NOMO-1 treated with dmso at 0.1 percent for 144 hours (cell line): ENCODE data around the gene ARL6.

ENCODE experiments used
- DNase-seq: peaks from one replicate; lab custom pipeline; 2025; ENCODE audit not compliant: unreplicated experiment; lab: John Stamatoyannopoulos, UW

The ARL6 gene

GRCh38 chr3:97764407-97765238 lies at the start of gene ARL6:
TSS of gene ARL6 (plus strand) at chr3:97764758. CDS start at chr3:97768108, 3,350 bp downstream.
- peak; percentile 60 for DNase-seq

- peak; percentile 28 for DNase-seq
These were observed 45.3 kb upstream of the ARL6 start for GRCh38 chr3:97719156-97719821.

GRCh38 chr3:97720417-97720816 lies 44.1 kb upstream of the ARL6 start:
- no peak for DNase-seq

GRCh38 chr3:97721446-97721845 lies 43.1 kb upstream of the ARL6 start:
- no peak for DNase-seq

GRCh38 chr3:97736928-97737327 lies 27.6 kb upstream of the ARL6 start:
- DNase-seq: no peak

GRCh38 chr3:97738761-97739160 lies 25.8 kb upstream of the ARL6 start:
- no peak for DNase-seq

GRCh38 chr3:97742036-97742435 lies 22.5 kb upstream of the ARL6 start:
- no peak for DNase-seq

- DNase-seq: no peak
These were observed 20.3 kb upstream of the ARL6 start for GRCh38 chr3:97744289-97744688.

GRCh38 chr3:97763586-97764406 lies 762 bp upstream of the ARL6 start:
- no peak for DNase-seq

GRCh38 chr3:97765336-97765735 lies 778 bp downstream of the ARL6 start:
- no peak for DNase-seq

GRCh38 chr3:97772926-97773325 lies 8.4 kb downstream of the ARL6 start:
- DNase-seq: no peak

GRCh38 chr3:97778152-97778551 lies 13.6 kb downstream of the ARL6 start:
- no peak for DNase-seq

GRCh38 chr3:97793420-97794019 lies 29.0 kb downstream of the ARL6 start:
- DNase-seq: no peak

- DNase-seq: no peak
These were observed 31.4 kb downstream of the ARL6 start for GRCh38 chr3:97795951-97796350.

- DNase-seq: no peak
These were observed 39.9 kb downstream of the ARL6 start for GRCh38 chr3:97804471-97804870.

GRCh38 chr3:97810779-97811390 lies 46.3 kb downstream of the ARL6 start:
- no peak for DNase-seq

GRCh38 chr3:97815149-97815917 lies 50.8 kb downstream of the ARL6 start:
- DNase-seq: no peak

GRCh38 chr3:97816811-97817210 lies 52.3 kb downstream of the ARL6 start:
- DNase-seq: no peak

GRCh38 chr3:97817965-97818364 lies 53.4 kb downstream of the ARL6 start:
- DNase-seq: no peak

GRCh38 chr3:97820780-97821179 lies 56.2 kb downstream of the ARL6 start:
- DNase-seq: no peak
